SK-N-SH (cell line): ENCODE results near the gene RPL15. TPM values are rescaled to one million over a fixed set of nuclear protein-coding genes. Genes with fewer than 3 reads are reported as not detected.
A peak's percentile ranks its signal among the peaks of the same experiment; 100 is the strongest.

ENCODE experiments used
- CTCF ChIA-PET: fragments of 300-600, 350-600 bp; formaldehyde crosslinking; extraction: SDS; loops from one replicate; lab custom pipeline; 2021; lab: Yijun Ruan, JAX
- POLR2A ChIA-PET: fragments of 350-600 bp; sonication (Branson Sonifier 250); formaldehyde crosslinking; extraction: SDS; loops from one replicate; lab custom pipeline; 2020; ENCODE audit warnings: antibody characterized with exemption, inconsistent platforms; lab: Yijun Ruan, JAX
- DNase-seq: peaks from one replicate; pipeline ENCODE4 v3.0.0; 2012
- H2AFZ ChIP-seq: fragments of 200-600 bp; sonication (generic); 2 replicates; pipeline ENCODE4 v1.8.1; 2016; ENCODE audit warnings: antibody characterized with exemption, mild to moderate bottlenecking, low read depth
- H3F3A ChIP-seq: fragments of 200-600 bp; sonication (generic); replicated peaks from 2 replicates; pipeline ENCODE3; 2016; ENCODE audit warnings: antibody characterized with exemption, mild to moderate bottlenecking; ENCODE audit not compliant: insufficient read depth
- H3K27ac ChIP-seq, 2 experiments: fragments of 200-500 bp in 1 of 2; fragments of 200-600 bp in 1 of 2; sonication (Bioruptor generic) in 1 of 2; sonication (generic), shearing (Covaris generic) in 1 of 2; 2 replicates each; pipeline versions ENCODE4 v1.5.1 to v1.6.1; 2014 to 2016; ENCODE audit warnings: low read depth in 2 of 2, inconsistent platforms in 1 of 2, low read length in 1 of 2, mild to moderate bottlenecking in 1 of 2, mixed read lengths in 1 of 2
- H3K27me3 ChIP-seq: fragments of 200-600 bp; sonication (generic), shearing (Covaris generic); 2 replicates; pipeline ENCODE4 v1.6.1; 2016; ENCODE audit warnings: mixed run types; ENCODE audit not compliant: insufficient read depth
- H3K36me3 ChIP-seq, 2 experiments: fragments of 200-500 bp in 1 of 2; fragments of 200-600 bp in 1 of 2; sonication (Bioruptor generic) in 1 of 2; sonication (generic) in 1 of 2; replicated peaks in 1 of 2; 2 replicates each; pipeline versions ENCODE3 to v1.5.1; 2014 to 2016; ENCODE audit warnings: low read length in 1 of 2, mild to moderate bottlenecking in 1 of 2; ENCODE audit not compliant: insufficient read depth in 2 of 2, control insufficient read depth in 1 of 2
- H3K4me1 ChIP-seq, 2 experiments: fragments of 200-500 bp in 1 of 2; fragments of 200-600 bp in 1 of 2; sonication (Bioruptor generic) in 1 of 2; sonication (generic), shearing (Covaris generic) in 1 of 2; 2 replicates each; pipeline versions ENCODE4 v1.5.1 to v1.6.1; 2014 to 2016; ENCODE audit warnings: low read depth in 1 of 2, low read length in 1 of 2, mixed run types in 1 of 2; ENCODE audit not compliant: insufficient read depth in 2 of 2, control insufficient read depth in 1 of 2
- H3K4me2 ChIP-seq: fragments of 200-600 bp; sonication (generic), shearing (Covaris generic); 2 replicates; pipeline ENCODE4 v1.6.1; 2017; ENCODE audit warnings: mixed run types
- H3K4me3 ChIP-seq, 2 experiments: fragments of 200-500 bp in 1 of 2; fragments of 200-600 bp in 1 of 2; sonication (Bioruptor generic) in 1 of 2; sonication (generic), shearing (Covaris generic) in 1 of 2; 2 replicates each; pipeline versions ENCODE4 v1.5.1 to v1.8.1; 2014 to 2016; ENCODE audit warnings: low read depth in 2 of 2, inconsistent platforms in 1 of 2, low read length in 1 of 2, mild to moderate bottlenecking in 1 of 2, mixed read lengths in 1 of 2, moderate library complexity in 1 of 2
- H3K79me2 ChIP-seq: fragments of 200-600 bp; sonication (generic); 2 replicates; pipeline ENCODE4 v1.8.1; 2017; ENCODE audit warnings: mild to moderate bottlenecking; ENCODE audit not compliant: insufficient read depth
- H3K9ac ChIP-seq: fragments of 200-600 bp; sonication (generic); 2 replicates; pipeline ENCODE4 v1.6.1; 2017; ENCODE audit warnings: mixed run types
- H3K9me2 ChIP-seq: fragments of 200-600 bp; sonication (generic); 2 replicates; pipeline ENCODE4 v1.6.1; 2017; ENCODE audit warnings: mixed run types
- H3K9me3 ChIP-seq: fragments of 200-600 bp; sonication (generic); 2 replicates; pipeline ENCODE4 v1.6.1; 2017; ENCODE audit warnings: mixed run types, mild to moderate bottlenecking, moderate library complexity
- H4K20me1 ChIP-seq: fragments of 200-600 bp; sonication (generic); 2 replicates; pipeline ENCODE4 v1.6.1; 2017; ENCODE audit warnings: mild to moderate bottlenecking, mixed run types; ENCODE audit not compliant: insufficient read depth
- ELF1 ChIP-seq: IDR thresholded peaks from 2 replicates; pipeline ENCODE4 v1.4.0; 2012
- EZH2phosphoT487 ChIP-seq: fragments of 200-600 bp; sonication (generic); IDR thresholded peaks from 2 replicates; pipeline ENCODE4 v1.6.1; 2017; ENCODE audit warnings: low read depth, mixed run types, mild to moderate bottlenecking, antibody characterized with exemption, moderate library complexity, borderline replicate concordance
- NRF1 ChIP-seq: IDR thresholded peaks from 2 replicates; pipeline ENCODE4 v1.6.1; 2012; ENCODE audit warnings: low read depth, mild to moderate bottlenecking, low read length
- RAD21 ChIP-seq: IDR thresholded peaks from 2 replicates; pipeline ENCODE4 v1.6.1; 2012; ENCODE audit warnings: mild to moderate bottlenecking, low read length
- SMC3 ChIP-seq: IDR thresholded peaks from 2 replicates; pipeline ENCODE4 v1.6.1; 2012; ENCODE audit warnings: low read depth, low read length, improper control_type of control experiment
- TAF1 ChIP-seq: IDR thresholded peaks from 2 replicates; pipeline ENCODE4 v1.6.1; 2012; ENCODE audit warnings: low read depth, mild to moderate bottlenecking, low read length, moderate library complexity, borderline replicate concordance
- WGBS: methylation state at CpG from one replicate; pipeline ENCODE4 v1.1.6; 2017; ENCODE audit warnings: low lambda C conversion rate; 5-methylcytosine and 5-hydroxymethylcytosine counted together
- polyA plus RNA-seq, 3 experiments: library from polyadenylated mRNA; depleted of rRNA; stranded (reverse); fragments of >200 nt; gene quantifications; 2 replicates each; pipeline ENCODE4 v1.2.3, GENCODE V29; 2012
- TF ChIP-seq, protein P1 (sequence below): fragments of 150-350 bp; IDR thresholded peaks from 2 replicates; pipeline ENCODE4 v1.6.1; 2016; ENCODE audit warnings: mild to moderate bottlenecking, low read depth, low read length
- TF ChIP-seq, protein P2 (sequence below): fragments of 200-600 bp; sonication (generic); IDR thresholded peaks from 2 replicates; pipeline ENCODE4 v1.6.1; 2017; ENCODE audit warnings: antibody characterized with exemption, mild to moderate bottlenecking, moderate library complexity
- TF ChIP-seq, protein P3 (sequence below): IDR thresholded peaks from 2 replicates; pipeline ENCODE4; 2012
- TF ChIP-seq, protein P4 (sequence below): fragments of 150-350 bp; IDR thresholded peaks from 2 replicates; pipeline ENCODE4 v1.6.1; 2017; ENCODE audit warnings: antibody characterized with exemption, low read length, low read depth, borderline replicate concordance
- TF ChIP-seq, protein P5 (sequence below): IDR thresholded peaks from 2 replicates; pipeline ENCODE4 v1.6.1; 2012; ENCODE audit warnings: mild to moderate bottlenecking, low read depth, low read length, moderate library complexity

Gene RPL15
- polyA plus RNA-seq, 1 of the 3 experiments (the other 2 are of a cell fraction) = 5,582 TPM

GRCh38 chr3:23961913-23962312, 45.0 kb downstream of the RPL15 start (continued):
- TF ChIP-seq, protein P1, sequence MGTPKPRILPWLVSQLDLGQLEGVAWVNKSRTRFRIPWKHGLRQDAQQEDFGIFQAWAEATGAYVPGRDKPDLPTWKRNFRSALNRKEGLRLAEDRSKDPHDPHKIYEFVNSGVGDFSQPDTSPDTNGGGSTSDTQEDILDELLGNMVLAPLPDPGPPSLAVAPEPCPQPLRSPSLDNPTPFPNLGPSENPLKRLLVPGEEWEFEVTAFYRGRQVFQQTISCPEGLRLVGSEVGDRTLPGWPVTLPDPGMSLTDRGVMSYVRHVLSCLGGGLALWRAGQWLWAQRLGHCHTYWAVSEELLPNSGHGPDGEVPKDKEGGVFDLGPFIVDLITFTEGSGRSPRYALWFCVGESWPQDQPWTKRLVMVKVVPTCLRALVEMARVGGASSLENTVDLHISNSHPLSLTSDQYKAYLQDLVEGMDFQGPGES = no peak
- TF ChIP-seq, protein P2, sequence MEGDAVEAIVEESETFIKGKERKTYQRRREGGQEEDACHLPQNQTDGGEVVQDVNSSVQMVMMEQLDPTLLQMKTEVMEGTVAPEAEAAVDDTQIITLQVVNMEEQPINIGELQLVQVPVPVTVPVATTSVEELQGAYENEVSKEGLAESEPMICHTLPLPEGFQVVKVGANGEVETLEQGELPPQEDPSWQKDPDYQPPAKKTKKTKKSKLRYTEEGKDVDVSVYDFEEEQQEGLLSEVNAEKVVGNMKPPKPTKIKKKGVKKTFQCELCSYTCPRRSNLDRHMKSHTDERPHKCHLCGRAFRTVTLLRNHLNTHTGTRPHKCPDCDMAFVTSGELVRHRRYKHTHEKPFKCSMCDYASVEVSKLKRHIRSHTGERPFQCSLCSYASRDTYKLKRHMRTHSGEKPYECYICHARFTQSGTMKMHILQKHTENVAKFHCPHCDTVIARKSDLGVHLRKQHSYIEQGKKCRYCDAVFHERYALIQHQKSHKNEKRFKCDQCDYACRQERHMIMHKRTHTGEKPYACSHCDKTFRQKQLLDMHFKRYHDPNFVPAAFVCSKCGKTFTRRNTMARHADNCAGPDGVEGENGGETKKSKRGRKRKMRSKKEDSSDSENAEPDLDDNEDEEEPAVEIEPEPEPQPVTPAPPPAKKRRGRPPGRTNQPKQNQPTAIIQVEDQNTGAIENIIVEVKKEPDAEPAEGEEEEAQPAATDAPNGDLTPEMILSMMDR = no peak
- TF ChIP-seq, protein P3, sequence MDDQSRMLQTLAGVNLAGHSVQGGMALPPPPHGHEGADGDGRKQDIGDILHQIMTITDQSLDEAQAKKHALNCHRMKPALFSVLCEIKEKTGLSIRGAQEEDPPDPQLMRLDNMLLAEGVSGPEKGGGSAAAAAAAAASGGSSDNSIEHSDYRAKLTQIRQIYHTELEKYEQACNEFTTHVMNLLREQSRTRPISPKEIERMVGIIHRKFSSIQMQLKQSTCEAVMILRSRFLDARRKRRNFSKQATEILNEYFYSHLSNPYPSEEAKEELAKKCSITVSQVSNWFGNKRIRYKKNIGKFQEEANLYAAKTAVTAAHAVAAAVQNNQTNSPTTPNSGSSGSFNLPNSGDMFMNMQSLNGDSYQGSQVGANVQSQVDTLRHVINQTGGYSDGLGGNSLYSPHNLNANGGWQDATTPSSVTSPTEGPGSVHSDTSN = no peak
- TF ChIP-seq TAF1 = no peak
- TF ChIP-seq, protein P4, sequence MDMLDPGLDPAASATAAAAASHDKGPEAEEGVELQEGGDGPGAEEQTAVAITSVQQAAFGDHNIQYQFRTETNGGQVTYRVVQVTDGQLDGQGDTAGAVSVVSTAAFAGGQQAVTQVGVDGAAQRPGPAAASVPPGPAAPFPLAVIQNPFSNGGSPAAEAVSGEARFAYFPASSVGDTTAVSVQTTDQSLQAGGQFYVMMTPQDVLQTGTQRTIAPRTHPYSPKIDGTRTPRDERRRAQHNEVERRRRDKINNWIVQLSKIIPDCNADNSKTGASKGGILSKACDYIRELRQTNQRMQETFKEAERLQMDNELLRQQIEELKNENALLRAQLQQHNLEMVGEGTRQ = no peak
- TF ChIP-seq, all 33 proteins: peak for 0

GRCh38 chr3:23964537-23965235, 47.8 kb downstream of the RPL15 start:
- peak overlapping the region in 1 of 2 experiments; percentile 84; a peak in 2 of 4 replicates for H3K27ac ChIP-seq
- H3K79me2 ChIP-seq = peaks cover 84% of the 10 kb centered on the region
- POLR2A ChIA-PET = no interaction called here
- H3K4me3 ChIP-seq = no peak overlapping the region
- H4K20me1 ChIP-seq = peaks cover 80% of the 10 kb centered on the region
- H3K27me3 ChIP-seq = no peaks in the 10 kb centered on the region
- CTCF ChIA-PET = interaction anchor here (1.4 kb wide), 1 partner anchor 8 kb away, joined by 5 read pairs; no protein-coding TSS in a partner anchor
- 81% methylated on average over 3 of the region's 3 CpGs for WGBS
- no peak for DNase-seq
- peaks cover 33 to 82% of the 10 kb centered on the region in 2 experiments for H3K36me3 ChIP-seq
- no peak overlapping the region for H3K4me2 ChIP-seq
- no peak overlapping the region for H2AFZ ChIP-seq
- peaks cover 2 to 28% of the 10 kb centered on the region in 2 experiments; a peak in 3 of 4 replicates for H3K4me1 ChIP-seq
- H3F3A ChIP-seq = peaks cover 49% of the 10 kb centered on the region
- H3K9ac ChIP-seq = no peak overlapping the region
- no peaks in the 10 kb centered on the region for H3K9me2 ChIP-seq
- no peaks in the 10 kb centered on the region for H3K9me3 ChIP-seq
- peak; percentile 7; the same call in 1 of the 2 replicates for TF ChIP-seq RAD21
- TF ChIP-seq SMC3 = no peak

DNA sequence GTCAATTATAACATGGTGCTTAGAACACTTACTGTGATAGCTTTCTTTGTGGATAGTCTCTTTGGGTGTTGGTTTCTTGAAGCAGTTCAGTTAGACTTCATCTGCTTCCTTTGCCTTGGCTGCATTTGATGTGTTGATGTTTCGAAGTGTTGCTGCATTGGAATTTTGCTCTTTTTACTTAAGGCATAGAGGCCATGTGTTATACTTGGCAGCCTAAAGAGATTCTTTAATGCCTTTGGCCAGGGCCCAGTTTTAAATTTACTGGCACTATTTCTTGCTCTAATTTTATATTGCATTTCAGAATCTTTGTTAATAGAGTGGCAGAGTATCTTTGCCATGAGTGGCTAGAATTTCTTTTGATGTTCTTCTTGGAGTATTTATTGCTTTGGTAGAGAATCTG, 49.4 kb downstream of the RPL15 start:
- no peaks in the 10 kb centered on the region for H3K9me3 ChIP-seq
- peaks cover 33 to 82% of the 10 kb centered on the region in 2 experiments for H3K36me3 ChIP-seq
- peaks cover 45% of the 10 kb centered on the region for H3F3A ChIP-seq
- H4K20me1 ChIP-seq = peaks cover 75% of the 10 kb centered on the region
- no peak overlapping the region for H3K4me2 ChIP-seq
- CTCF ChIA-PET = no interaction called here
- POLR2A ChIA-PET = no interaction called here
- no peak overlapping the region for H3K4me3 ChIP-seq
- H3K9ac ChIP-seq = no peak overlapping the region
- peak overlapping the region in 1 of 2 experiments; percentile 43; a peak in 1 of 4 replicates for H3K27ac ChIP-seq
- H3K27me3 ChIP-seq = no peaks in the 10 kb centered on the region
- DNase-seq = no peak
- H3K79me2 ChIP-seq = peaks cover 84% of the 10 kb centered on the region
- 100% methylated on average over 1 of the region's 1 CpG for WGBS
- no peak overlapping the region for H2AFZ ChIP-seq
- H3K4me1 ChIP-seq = peaks cover 2 to 25% of the 10 kb centered on the region in 2 experiments; a peak in 3 of 4 replicates
- H3K9me2 ChIP-seq = no peaks in the 10 kb centered on the region
- no peak for TF ChIP-seq EZH2phosphoT487
- TF ChIP-seq, protein P3 = no peak
- TF ChIP-seq ELF1 = no peak
- TF ChIP-seq, protein P5, sequence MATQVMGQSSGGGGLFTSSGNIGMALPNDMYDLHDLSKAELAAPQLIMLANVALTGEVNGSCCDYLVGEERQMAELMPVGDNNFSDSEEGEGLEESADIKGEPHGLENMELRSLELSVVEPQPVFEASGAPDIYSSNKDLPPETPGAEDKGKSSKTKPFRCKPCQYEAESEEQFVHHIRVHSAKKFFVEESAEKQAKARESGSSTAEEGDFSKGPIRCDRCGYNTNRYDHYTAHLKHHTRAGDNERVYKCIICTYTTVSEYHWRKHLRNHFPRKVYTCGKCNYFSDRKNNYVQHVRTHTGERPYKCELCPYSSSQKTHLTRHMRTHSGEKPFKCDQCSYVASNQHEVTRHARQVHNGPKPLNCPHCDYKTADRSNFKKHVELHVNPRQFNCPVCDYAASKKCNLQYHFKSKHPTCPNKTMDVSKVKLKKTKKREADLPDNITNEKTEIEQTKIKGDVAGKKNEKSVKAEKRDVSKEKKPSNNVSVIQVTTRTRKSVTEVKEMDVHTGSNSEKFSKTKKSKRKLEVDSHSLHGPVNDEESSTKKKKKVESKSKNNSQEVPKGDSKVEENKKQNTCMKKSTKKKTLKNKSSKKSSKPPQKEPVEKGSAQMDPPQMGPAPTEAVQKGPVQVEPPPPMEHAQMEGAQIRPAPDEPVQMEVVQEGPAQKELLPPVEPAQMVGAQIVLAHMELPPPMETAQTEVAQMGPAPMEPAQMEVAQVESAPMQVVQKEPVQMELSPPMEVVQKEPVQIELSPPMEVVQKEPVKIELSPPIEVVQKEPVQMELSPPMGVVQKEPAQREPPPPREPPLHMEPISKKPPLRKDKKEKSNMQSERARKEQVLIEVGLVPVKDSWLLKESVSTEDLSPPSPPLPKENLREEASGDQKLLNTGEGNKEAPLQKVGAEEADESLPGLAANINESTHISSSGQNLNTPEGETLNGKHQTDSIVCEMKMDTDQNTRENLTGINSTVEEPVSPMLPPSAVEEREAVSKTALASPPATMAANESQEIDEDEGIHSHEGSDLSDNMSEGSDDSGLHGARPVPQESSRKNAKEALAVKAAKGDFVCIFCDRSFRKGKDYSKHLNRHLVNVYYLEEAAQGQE = no peak
- TF ChIP-seq RAD21 = no peak
- TF ChIP-seq NRF1 = no peak
